Activated gamma-delta T cell (primary cell): ENCODE results near the gene FERMT2.

Experiments used
- DNase-seq: peaks from one replicate; lab custom pipeline; 2025; lab: John Stamatoyannopoulos, UW

The FERMT2 gene

DNA sequence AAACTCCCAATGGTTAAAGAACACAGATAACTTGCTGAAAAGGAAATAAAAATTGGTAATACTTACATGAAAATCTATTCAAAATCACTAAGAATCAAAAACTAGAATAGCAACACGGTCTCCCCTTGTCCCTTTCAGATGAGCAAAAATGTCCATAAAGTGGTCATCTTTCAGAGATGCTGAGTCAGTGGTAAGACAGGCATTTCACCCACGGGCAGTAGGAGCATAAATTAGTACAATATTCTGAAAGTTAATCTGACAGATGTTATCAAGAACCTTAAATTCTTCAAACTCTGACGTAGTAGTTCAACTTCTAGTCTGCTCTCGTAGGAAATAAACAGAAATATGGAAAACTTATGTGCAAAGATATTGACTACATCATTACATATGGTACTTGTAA is 126.4 kb downstream of the FERMT2 start:
- no peak for DNase-seq

DNA sequence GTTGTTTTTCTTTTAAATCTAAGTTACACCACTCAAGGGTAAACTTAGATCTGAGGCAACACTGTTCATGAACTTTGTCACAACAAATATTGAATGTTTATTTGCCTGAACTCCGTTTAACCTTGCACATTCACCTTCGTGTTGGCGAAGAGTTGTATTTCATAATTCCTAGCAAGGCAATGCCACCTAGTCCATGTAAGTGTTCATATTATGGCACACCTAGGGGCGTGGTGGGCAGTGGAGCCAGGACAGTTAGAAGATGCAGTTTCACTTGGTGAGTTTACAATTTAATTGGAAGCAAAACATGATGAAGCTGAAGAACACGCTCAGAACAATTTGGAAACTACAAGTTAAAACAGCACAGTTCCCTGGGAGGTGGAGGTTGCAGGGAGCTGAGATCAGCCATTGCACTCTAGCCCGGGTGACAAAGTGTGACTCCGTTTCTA is 129.0 kb downstream of the FERMT2 start:
- no peak for DNase-seq

DNA sequence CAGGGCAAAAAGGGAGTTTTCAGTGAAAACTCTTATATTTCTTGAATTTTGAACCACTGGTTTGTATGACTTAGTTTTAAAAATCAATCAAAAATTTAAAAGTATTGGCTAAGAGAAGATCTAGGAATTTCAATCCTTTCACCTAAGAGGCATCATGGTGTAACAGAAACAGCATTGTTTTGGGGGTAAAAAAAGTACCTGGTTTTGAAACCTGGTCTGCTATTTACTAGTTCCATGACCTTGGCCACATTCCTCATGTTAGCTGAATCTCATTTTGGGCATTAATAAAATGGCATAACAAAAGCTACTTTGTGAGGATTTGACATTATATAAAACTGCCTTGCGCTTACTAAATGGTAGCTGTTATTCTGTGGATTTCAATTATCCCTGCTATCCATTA is 142.7 kb downstream of the FERMT2 start:
- no peak for DNase-seq
